PC-3 (cell line): ENCODE results near the gene H6PD. TPM values are rescaled to one million over a fixed set of nuclear protein-coding genes. Genes with fewer than 3 reads are reported as not detected.

Experiments
- ATAC-seq: fragments of 200-7000 bp; cut with Tn5 transposase; 2 replicates; pipeline ENCODE4 v1.9.1; 2020; ENCODE audit warnings: mild to moderate bottlenecking, moderate library complexity
- BruUV-seq: library from RNA; stranded (reverse); fragments of 400-500 nt; replicated peaks from 2 replicates; lab custom pipeline; 2021; lab: Mats Ljungman, UMichigan
- CTCF ChIA-PET: fragments of 300-600 bp; sonication (Branson Sonifier 250); formaldehyde crosslinking; loops from one replicate; lab custom pipeline; 2022; ENCODE audit warnings: antibody characterized with exemption; lab: Charles Lee
- POLR2A ChIA-PET: fragments of 300-600 bp; sonication (Branson Sonifier 250); formaldehyde crosslinking; loops from one replicate; lab custom pipeline; 2022; ENCODE audit warnings: antibody characterized with exemption; ENCODE audit not compliant: unreplicated experiment; lab: Charles Lee
- DNase-seq: peaks from one replicate; pipeline ENCODE4 v3.0.0-alpha.2; 2015
- H2AFZ ChIP-seq: fragments of 300-600 bp; sonication (generic); 2 replicates; pipeline ENCODE4 v1.6.0; 2016; ENCODE audit warnings: antibody characterized with exemption, low read length
- H3F3A ChIP-seq: fragments of 300-600 bp; sonication (generic); one replicate; pipeline ENCODE4 v1.6.0; 2017; ENCODE audit warnings: antibody characterized with exemption, low read length, control low read depth, mild to moderate bottlenecking; ENCODE audit not compliant: unreplicated experiment
- H3K27ac ChIP-seq: fragments of 300-600 bp; sonication (generic); 2 replicates; pipeline ENCODE4 v1.5.1; 2016; ENCODE audit warnings: mild to moderate bottlenecking, low read length
- H3K27me3 ChIP-seq: fragments of 300-600 bp; sonication (generic); 2 replicates; pipeline ENCODE4 v1.6.1; 2016; ENCODE audit warnings: low read length, mixed read lengths
- H3K36me3 ChIP-seq: fragments of 300-600 bp; sonication (generic); 2 replicates; pipeline ENCODE4 v1.6.1; 2016; ENCODE audit warnings: low read depth, mixed run types, low read length, mixed read lengths
- H3K4me1 ChIP-seq: fragments of 300-600 bp; sonication (generic); 2 replicates; pipeline ENCODE4 v1.5.1; 2016; ENCODE audit warnings: low read length; ENCODE audit not compliant: insufficient read depth
- H3K4me2 ChIP-seq: fragments of 300-600 bp; sonication (generic); 2 replicates; pipeline ENCODE4 v1.6.0; 2016; ENCODE audit warnings: low read length
- H3K4me3 ChIP-seq: fragments of 300-600 bp; sonication (generic); 2 replicates; pipeline ENCODE4 v1.5.1; 2016; ENCODE audit warnings: mild to moderate bottlenecking, low read length, mixed read lengths
- H3K79me2 ChIP-seq: fragments of 300-600 bp; sonication (generic); 2 replicates; pipeline ENCODE4 v1.6.1; 2017; ENCODE audit warnings: low read length, mixed read lengths
- H3K9ac ChIP-seq: fragments of 300-600 bp; sonication (generic); 2 replicates; pipeline ENCODE4 v1.6.0; 2016; ENCODE audit warnings: mild to moderate bottlenecking, low read length
- H3K9me2 ChIP-seq: fragments of 300-600 bp; sonication (generic); replicated peaks from 2 replicates; pipeline ENCODE4 v1.6.1; 2016; ENCODE audit warnings: mixed run types, low read length, mixed read lengths
- H3K9me3 ChIP-seq: fragments of 300-600 bp; sonication (generic); 2 replicates; pipeline ENCODE4 v1.6.1; 2016; ENCODE audit warnings: low read length, mixed read lengths
- H4K20me1 ChIP-seq: fragments of 300-600 bp; sonication (generic); 2 replicates; pipeline ENCODE4 v1.6.1; 2016; ENCODE audit warnings: low read length, mixed read lengths
- CTCF ChIP-seq: fragments of 300-600 bp; sonication (generic); conservative IDR thresholded peaks from 2 replicates; pipeline ENCODE4 v1.5.1; 2017; ENCODE audit warnings: antibody characterized with exemption, low read depth, mild to moderate bottlenecking, low read length
- EZH2 ChIP-seq: fragments of 300-600 bp; sonication (generic); IDR thresholded peaks from one replicate; pipeline ENCODE4 v1.6.1; 2017; ENCODE audit warnings: antibody characterized with exemption, mild to moderate bottlenecking, low read length; ENCODE audit not compliant: unreplicated experiment
- EZH2phosphoT487 ChIP-seq: fragments of 300-600 bp; sonication (generic); IDR thresholded peaks from 2 replicates; pipeline ENCODE4 v1.6.1; 2018; ENCODE audit warnings: mild to moderate bottlenecking, antibody characterized with exemption, low read length, borderline replicate concordance
- intact Hi-C: fragments of 100-400 bp; cut with micrococcal nuclease; formaldehyde crosslinking; loops from 2 replicates; pipeline ENCODE4 v1.9.0; 2023
- total RNA-seq: library from RNA; depleted of rRNA; stranded (reverse); fragments of >200 nt; gene quantifications from 2 replicates; pipeline ENCODE4 v1.2.3, GENCODE V29; 2014

The H6PD gene
- total RNA-seq, 1 experiment from 2014 or later: 6.8 TPM

- ChIA-PET CTCF (interaction anchor here (0.9 kb wide), 1 partner anchor 26 kb away, joined by 3 read pairs; no protein-coding TSS in a partner anchor), POLR2A (interaction anchor here (0.5 to 0.6 kb wide), 2 partner anchors 156 to 163 kb away, joined by 4 read pairs; no protein-coding TSS in a partner anchor)
- Histone ChIP-seq H3K9me3 (no peaks in the 10 kb centered on the region), H3K79me2 (peaks cover 43% of the 10 kb centered on the region), H3K27me3 (no peaks in the 10 kb centered on the region), H2AFZ (peak within 1 kb of the TSS; percentile 46), H3K4me3 (peak within 1 kb of the TSS; percentile 95), H3K9me2 (no peaks in the 10 kb centered on the region), H3K4me1 (peaks cover 41% of the 10 kb centered on the region), H3K27ac (peak within 1 kb of the TSS; percentile 85), H3K36me3 (peaks cover 4% of the 10 kb centered on the region), H3K4me2 (peak within 1 kb of the TSS; percentile 96), H3K9ac (peak within 1 kb of the TSS; percentile 77), H4K20me1 (peaks cover 9% of the 10 kb centered on the region; the same call in 1 of the 2 replicates), H3F3A (peaks cover 4% of the 10 kb centered on the region)
- peak; percentile 42 for ATAC-seq
- peak; percentile 78 for DNase-seq
- no TSS peak for BruUV-seq
- intact Hi-C loops: loop anchor here (5.0 kb wide), 4 partner anchors 120 to 280 kb away; no protein-coding TSS in a partner anchor
- no peak for TF ChIP-seq EZH2phosphoT487
- no peak for TF ChIP-seq EZH2
- no peak for TF ChIP-seq CTCF
Measured at GRCh38 chr1:9292361-9293240, 58.0 kb downstream of the H6PD start, which contains the start of gene SPSB1. Gene SPSB1 (plus strand): TSS chr1:9292894. CDS start chr1:9355892, 62,998 bp downstream.

GRCh38 chr1:9293241-9293532 lies 58.6 kb downstream of the H6PD start:
- Histone ChIP-seq H3K27ac (peak overlapping the region; percentile 85), H4K20me1 (peaks cover 13% of the 10 kb centered on the region; the same call in 1 of the 2 replicates), H3K9me2 (no peaks in the 10 kb centered on the region), H3K36me3 (peaks cover 4% of the 10 kb centered on the region), H2AFZ (no peak overlapping the region), H3F3A (peaks cover 4% of the 10 kb centered on the region), H3K4me3 (peak overlapping the region; percentile 95), H3K27me3 (no peaks in the 10 kb centered on the region), H3K4me1 (peaks cover 41% of the 10 kb centered on the region), H3K4me2 (peak overlapping the region; percentile 96), H3K9me3 (no peaks in the 10 kb centered on the region), H3K9ac (peak overlapping the region; percentile 77), H3K79me2 (peaks cover 49% of the 10 kb centered on the region)
- DNase-seq (no peak), ATAC-seq (no peak)
- POLR2A ChIA-PET: no interaction called here
- intact Hi-C loops: loop anchor here (5.0 kb wide), 4 partner anchors 119 to 279 kb away; no protein-coding TSS in a partner anchor
- no peak for TF ChIP-seq EZH2
- no peak for TF ChIP-seq EZH2phosphoT487
- no peak for TF ChIP-seq CTCF
- CTCF ChIA-PET: no interaction called here
- no TSS peak for BruUV-seq
